Middle frontal gyrus (tissue), 1 donor: Measurements from ENCODE around the gene DCHS2.
"Not testable (repeated sequence)": the region's sequence is repeated elsewhere in the genome, so short reads cannot be mapped to it uniquely, and the experiment has no call there.

Source experiments
- DNase-seq: peaks from one replicate; pipeline ENCODE4 v3.0.0-alpha.2; 2015; ENCODE audit warnings: low spot score; ENCODE audit errors: extremely low spot score

The DCHS2 gene

DNA sequence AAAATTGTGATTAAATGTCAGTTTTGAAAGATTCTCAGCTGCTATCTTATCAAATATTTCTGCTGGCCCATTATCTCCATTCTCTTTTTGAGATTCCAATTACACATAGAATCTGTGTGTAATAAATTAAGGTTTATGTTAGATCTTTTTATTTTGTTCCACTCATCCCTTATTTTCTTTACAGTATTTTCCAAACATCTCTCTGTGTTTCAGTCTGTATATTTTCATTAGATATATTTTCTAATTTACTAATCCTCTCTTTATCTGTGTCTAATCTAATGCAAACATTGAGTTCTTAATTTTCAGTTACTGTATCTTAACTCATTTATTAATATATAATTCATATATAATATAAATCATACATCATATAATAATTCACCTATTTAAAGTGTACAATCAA is 268.7 kb downstream of the DCHS2 start:
- DNase-seq: no peak

DNA sequence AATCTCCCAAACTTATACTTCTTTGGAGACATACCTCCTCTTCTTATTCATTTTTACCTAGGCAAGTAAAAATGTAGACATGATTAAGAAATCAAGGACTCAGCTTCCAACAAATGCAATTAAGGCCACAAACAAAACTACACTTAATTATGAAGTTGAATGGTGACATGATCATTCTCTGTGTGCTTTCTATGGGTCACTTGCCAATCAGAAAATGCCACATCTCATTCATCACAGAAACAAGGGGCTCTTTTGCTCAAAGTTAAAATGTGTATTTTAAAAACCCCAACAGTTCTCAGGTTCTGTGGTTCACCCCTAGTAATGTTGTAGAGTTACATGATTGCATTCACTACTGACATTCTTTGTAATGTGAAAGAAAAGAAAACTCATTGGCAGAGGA is 273.5 kb downstream of the DCHS2 start:
- DNase-seq: no peak

DNA sequence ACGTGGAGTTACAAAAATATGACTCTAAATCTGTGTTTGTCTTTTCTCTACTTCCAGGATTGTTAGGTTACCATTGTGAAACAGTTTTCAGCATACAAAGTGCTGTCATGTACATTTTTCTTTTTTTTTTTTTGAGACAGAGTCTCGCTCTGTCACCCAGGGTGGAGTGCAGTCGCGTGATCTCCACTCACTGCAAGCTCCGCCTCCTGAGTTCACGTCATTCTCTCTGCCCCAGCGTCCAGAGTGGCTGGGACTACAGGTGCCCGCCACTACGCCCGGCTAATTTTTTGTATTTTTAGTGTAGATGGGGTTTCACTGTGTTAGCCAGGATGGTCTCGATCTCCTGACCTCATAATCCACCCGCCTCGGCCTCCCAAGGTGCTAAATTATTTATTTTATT is 274.2 kb downstream of the DCHS2 start:
- DNase-seq: not testable (repeated sequence)

DNA sequence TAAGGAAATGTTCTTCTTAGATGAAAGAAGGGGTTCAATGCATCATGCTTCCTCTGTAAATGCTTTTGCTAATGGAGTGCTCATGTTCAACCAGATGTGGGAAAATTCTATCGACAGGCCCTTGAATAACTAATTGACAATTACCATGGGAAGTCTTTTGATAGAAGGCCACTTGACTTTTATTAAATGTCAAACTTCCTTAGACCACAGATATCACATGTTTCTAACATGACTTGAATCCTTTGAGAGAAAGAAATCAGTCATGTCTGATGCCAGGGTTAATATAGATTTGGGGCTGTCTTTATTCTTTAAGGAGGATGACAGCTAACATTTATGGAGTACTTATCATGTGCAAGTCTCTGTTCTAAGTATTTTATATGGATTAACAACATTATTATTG is 280.1 kb downstream of the DCHS2 start:
- DNase-seq: no peak

DNA sequence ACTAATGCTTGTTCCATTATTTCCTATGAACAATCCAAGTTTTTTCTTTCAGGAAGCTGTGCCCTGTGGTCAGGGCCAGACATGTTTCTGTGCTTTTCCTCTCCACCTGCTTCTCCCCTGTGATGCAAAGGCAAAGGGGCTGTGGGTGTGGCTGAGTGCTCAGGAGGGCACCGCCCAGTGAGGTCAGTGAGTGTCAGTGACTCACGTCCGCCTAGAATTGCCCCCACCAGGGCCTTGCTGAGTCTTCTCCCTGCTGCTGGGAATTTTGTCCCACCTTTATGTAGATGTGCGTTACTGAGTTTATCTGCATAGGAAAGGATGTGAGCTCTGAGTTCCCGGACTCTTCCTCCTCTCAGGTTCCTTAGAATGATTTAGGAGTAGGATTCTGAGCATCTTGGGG is 283.2 kb downstream of the DCHS2 start:
- no peak for DNase-seq

DNA sequence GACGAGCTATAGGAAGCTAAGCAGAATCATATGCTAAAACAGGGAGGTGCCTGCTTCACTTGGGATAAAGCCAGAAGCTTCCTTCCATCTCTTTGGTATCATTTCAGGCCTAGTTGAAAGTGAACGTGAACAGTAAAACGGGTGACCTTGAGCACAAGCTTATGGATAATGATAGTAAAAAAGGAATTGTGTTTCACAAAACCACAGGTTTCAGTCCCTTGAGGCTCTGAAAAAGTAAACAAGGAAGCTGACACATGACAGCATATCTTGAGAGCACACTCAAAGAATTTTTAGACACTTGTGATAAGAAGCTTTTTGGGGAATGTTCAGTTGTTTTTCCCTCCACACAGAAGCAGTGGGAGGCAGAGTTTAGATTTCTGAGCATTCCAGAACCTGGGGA is 286.1 kb downstream of the DCHS2 start:
- DNase-seq: no peak

DNA sequence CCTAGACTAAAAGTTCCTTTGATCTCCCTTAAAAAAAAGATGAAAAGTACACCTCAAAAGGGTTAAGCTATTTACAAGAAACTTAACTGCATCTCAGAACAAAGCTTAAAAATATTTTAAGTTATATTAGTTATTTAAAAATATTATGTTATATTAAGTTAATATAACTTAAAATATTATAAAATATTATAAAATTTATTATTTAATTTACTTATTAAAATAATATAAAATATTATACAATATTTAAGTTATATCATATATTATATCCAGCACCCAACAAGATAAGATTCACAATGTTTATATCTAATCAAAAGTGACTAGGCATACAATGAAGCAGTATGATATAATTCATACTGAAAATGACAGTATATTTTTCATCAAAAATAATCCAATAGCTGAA is 296.9 kb downstream of the DCHS2 start:
- DNase-seq: no peak

DNA sequence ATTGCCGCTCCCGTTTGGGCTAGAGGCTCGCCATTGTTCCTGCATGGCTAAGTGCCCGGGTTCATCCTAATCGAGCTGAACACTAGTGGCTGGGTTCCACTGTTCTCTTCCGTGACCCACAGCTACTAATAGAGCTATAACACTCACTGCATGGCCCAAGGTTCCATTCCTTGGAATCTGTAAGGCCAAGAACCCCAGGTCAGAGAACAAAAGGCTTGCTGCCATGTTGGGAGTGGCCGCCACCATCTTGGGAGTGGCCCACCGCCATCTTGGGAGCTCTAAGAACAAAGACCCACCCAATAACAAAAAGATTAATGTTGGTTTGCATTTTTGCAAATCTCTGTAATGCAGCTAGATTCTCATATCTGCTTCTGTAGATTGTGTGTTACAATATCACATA is 299.0 kb downstream of the DCHS2 start:
- no peak for DNase-seq

DNA sequence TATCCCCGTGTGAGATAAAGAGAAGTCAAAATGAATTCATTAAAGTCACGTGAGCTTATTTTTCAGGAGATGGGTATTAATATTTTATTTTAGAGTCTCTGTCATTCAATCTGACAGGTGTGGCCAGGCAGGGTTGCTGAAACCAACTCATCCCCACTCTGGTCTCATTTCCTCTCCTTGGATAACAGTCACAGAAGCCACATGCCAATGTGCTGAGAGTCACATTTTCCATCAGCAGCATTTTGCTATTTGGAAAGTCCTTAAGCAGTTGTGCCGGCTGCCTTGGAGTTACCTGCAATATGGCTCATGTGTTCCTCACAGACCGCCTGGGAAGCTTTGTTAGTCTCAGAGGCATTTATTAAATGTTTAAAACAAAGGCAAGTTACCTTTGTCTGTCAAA is 302.3 kb downstream of the DCHS2 start:
- no peak for DNase-seq

DNA sequence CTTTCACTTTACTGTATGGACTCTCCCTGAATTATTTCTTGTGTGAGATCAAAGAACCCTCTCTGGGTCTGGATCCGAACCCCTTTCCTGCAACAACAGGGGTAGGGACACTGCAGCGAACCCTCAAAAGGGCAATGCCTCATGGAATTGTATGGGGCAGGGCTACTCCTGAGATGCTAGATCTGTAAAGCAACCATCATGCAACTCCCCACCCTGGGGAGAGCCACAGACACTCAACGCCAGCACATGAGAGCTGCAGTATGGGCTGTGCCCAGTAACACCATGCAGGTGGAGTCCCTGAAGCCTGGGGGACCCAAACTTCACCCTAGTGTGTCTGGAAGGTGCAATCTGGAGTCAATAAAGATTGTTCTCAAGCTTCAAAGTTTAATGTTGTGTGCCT is 304.7 kb downstream of the DCHS2 start:
- DNase-seq: no peak

DNA sequence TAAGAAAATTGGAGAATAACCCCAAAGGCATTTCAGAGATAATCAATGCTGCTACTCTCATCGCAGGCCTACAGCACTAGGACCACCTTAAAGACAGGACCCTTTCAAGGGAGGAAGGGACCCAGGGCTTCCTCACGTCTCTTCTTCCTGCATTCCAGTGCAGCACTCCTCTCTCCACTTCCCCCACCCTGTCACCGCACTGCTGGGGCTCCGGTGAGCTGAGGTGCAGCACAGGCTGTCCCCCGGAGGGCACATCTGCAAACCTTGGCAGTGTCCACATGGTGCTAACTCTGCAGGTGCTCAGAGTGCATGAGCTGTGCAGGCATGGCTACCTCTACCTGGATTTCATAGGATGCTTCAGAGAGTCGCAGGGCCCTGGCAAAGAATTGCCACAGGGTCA is 305.6 kb downstream of the DCHS2 start:
- no peak for DNase-seq

DNA sequence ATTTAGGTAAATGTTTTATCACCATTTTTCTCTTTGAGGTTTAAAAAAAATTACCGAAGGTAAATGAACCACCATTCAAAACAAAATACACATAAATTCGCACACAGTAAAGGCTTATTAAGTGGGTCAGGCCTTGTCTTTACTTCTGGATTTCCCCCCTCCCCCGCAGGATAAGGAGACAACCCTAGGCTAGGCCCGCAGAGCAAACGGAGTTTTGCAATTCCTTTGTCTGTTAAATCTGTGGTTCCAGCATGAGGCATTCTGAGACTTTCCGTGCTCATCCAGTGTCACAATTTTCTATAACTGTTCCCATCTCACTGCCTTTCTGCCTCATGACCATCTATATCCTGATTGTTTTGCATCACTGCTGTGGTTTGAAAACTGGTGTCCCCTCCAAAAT is 307.4 kb downstream of the DCHS2 start:
- DNase-seq: no peak

DNA sequence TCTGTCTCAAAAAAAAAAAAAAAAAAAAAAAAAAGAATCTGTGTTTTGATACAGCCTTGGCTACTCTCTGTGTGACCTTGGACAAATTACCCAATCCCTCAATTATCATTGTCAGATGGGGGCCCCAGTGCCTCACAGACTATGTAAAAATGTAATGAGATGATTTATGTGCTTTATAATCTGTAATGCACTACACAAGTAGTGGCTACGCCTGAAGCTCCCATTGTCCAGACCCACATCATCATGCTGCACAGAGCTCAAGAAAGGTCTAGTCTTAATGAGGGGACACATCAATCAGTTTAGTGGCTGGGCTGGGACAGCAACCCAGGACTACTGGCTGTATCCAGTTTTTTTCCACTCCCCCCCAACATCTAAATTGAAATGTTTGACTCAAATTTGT is 308.3 kb downstream of the DCHS2 start:
- no peak for DNase-seq
